ENCODE data around the gene SFXN2.
A peak's percentile ranks its signal among the peaks of the same experiment; 100 is the strongest.
"Not testable (repeated sequence)": the region's sequence is repeated elsewhere in the genome, so short reads cannot be mapped to it uniquely, and the experiment has no call there.

Gene SFXN2

DNA sequence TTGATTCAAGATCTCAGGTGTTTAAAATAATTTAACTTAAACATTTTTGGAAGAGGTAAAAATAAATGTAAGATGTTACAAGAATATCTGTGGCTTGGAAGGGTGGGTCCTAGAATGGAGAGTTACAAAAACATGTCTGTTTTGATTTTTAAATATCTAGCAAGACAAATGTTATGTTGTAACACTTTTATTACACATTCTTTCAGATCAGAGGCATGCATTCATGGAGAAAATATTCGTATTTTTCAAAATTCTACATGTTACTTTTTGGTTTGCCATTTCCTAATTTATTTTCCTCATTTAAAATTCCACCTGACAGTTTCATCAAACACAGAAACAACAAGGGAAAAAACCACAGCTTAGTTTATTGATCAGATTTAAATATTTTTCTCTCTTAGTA, 39.3 kb downstream of the SFXN2 start:
- no peak for DNase-seq (ENCODE audit: low spot score)

DNA sequence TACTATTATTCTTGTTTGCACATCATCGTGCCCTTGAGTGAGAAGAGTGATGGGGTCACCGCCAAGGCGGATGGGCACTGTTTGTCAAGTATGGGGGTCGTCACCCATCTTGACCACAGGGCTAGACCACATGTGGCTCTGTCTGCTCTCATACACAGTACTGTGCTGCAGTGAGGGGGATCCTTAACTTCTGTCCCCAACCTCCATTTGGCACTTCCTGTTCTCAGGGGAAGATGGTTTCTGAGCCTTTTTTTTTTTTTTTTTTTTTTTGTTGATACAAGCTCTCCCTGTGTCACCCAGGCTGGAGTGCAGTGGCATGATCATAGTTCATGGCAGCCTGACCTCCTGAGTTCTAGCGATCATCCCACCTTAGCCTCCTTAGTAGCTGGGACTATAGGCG, 42.9 kb downstream of the SFXN2 start:
- no peak for DNase-seq (ENCODE audit: low spot score)

DNA sequence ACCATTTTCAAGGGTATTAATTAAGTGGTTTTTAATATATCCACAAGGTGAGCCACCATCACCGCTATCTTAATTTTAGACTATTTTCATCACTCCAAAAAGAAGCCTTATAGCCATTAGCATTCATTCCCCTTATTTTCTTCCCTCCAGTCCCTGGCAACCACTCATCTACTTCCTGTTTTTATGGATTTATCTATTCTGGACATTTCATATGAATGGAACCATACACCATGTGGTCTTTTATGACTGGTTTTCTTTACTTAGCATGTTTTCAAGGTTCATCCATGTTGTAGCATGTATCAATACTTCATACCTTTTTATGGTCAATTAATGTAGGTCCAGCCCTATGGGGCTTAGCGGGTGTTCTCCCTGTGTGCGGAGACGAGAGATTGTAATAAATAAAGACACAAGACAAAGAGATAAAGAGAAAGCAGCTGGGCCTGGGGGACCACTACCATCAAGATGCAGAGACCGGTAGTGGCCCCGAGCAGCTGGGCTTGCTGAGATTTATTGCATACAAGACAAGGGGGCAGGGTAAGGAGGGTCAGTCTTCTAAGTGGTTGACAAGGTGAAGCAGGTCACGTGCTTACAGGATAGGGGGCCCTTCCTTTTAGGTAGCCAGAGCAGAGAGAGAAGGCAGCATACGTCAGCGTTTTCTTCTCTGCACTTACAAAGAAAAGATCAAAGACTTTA, 44.0 kb downstream of the SFXN2 start:
- no peak for DNase-seq (ENCODE audit: low spot score)

DNA sequence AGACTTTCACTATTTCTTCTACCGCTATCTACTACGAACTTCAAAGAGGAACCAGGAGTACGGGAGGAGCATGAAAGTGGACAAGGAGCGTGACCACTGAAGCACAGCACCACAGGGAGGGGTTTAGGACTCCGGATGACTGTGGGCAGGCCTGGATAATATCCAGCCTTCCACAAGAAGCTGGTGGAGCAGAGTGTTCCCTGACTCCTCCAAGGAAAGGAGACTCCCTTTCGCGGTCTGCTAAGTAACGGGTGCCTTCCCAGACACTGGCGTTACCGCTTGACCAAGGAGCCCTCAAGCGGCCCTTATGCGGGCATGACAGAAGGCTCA, 44.5 kb downstream of the SFXN2 start:
- DNase-seq (ENCODE audit: low spot score): not testable (repeated sequence)

DNA sequence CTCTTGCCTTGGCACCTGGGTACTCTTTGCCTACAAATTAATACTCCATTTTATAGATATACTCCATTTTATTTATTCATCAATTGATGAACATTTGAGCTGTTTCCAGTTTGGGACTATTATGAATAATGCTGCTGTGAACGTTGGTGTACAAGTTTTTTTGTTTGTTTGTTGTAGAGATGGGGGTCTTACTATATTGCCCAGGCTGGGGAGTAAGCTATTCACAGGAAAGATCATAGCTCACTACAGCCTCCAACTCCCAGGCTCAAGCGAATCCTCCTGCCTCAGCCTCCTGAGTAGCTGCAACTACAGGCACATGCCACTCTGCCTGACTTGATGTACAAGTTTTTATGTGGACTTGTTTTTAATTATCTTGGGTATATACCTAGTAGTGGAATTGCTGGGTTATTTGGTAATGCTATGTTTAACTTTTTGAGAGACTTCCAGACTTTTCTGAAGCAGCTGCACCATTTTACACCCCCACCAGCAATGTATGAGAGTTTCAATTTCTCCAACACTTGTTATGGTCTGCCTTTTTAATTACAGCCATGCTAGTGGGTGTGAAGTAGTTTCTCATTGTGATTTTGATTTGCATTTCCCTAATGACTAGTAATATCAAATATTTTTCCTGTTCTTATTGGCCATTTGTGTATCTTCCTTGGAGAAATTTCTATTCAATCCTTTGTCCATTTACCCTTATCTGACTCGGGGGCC, 45.2 kb downstream of the SFXN2 start:
- DNase-seq (ENCODE audit: low spot score): no peak

DNA sequence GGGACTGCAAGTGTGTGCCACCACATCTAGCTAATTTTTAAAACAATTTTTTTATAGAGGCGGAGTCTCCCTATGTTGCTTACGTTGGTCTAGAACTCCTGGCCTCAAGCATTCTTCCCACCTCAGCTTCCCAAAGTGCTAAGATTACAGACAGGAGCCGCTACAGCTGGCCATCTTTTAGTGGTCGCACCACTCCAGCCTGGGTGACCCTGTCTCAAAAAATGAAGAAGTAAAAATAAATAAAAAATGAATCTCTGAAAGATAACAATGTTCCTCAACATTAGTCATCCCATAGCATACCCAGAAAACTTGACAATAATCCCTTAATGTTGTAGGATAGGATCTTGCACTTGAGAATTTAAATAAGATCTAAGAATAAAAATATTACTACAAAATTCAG, 47.5 kb downstream of the SFXN2 start:
- no peak for DNase-seq (ENCODE audit: low spot score)

DNA sequence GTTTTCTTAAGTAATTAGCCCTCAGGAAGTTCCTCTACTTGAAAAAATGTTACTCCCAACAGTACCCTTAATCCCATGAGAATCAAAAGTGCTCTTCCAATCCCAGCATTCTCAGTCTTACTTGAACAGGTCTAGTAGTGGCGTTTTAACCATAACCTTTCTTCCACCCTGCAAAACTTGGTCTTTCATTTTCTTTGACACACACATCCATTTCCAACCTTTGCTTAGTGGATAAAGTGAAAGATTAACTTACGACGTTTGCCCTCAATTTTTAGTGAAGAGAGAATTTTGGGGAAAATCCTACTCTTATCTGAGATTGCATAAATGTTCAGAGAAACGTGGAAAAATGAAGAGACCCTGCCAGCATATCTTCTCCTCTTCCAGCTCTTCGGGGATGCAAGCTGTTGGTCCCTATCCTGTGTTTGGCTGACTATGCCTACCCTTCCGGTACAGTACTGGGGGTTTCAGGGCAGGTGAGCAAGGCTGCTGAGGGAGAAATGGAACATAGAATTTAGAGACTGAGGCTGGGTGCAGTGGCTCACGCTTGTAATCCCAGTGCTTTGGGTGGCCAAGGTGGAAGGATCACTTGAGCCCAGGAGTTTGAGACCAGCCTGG, 48.1 kb downstream of the SFXN2 start:
- no peak for DNase-seq (ENCODE audit: low spot score)

DNA sequence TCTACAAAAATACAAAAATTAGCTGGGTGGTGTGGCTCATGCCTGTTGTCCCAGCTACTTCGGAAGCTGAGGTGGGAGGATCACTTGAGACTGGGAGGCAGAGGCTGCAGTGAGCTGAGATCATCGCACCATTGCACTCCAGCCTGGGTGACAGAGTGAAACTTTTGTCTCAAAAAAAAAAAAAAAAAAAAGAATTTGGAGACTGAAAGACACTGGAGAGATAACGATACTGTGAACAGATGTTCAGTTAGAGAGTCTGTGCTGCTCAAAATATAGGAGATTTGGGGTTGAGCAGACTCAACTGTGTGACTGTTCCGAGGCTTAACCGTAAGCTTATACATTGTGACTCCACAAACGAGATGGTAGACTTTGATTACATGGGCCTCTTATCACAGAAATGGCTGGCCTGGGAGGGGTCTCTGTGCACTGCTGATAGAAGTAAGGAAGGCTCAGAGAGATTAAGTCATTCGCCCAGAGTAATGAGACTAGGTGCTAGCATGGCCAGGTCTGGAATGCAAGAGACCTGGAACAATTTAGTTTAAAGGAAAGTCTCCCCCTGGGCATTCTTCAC, 48.7 kb downstream of the SFXN2 start:
- DNase-seq (ENCODE audit: low spot score): no peak

DNA sequence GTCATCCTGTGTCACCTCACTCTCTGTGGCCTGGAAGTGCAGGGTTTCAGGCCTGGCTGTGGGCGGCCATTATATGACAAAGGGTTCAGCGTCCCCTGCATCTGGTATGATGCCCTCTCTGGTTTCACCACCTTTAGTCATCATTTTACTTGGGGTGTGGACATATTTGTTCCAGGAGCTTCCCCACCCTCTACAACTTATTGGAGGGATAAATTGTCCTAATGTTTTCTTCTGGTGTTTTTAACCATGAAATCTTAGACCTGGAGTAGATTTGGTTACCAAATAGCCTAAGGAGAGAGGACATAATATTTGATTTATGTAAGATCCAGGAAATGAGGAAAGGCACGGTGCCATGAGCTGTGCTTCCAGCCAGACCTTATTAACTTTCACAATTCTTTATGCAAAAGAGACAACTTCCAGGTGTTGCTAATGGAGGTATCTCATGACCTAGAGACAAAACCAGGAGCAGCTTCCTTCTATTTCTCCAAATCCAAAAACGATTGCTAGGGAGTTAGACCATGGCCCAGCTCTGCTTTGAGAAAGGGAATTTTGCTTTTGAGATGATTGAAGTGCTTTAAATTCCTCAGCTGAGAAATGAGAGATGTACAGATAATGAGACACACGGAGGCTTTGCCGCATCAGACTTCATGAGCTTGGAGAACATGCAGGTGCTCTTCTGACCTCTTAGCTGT, 50.2 kb downstream of the SFXN2 start:
- DNase-seq (ENCODE audit: low spot score): no peak

DNA sequence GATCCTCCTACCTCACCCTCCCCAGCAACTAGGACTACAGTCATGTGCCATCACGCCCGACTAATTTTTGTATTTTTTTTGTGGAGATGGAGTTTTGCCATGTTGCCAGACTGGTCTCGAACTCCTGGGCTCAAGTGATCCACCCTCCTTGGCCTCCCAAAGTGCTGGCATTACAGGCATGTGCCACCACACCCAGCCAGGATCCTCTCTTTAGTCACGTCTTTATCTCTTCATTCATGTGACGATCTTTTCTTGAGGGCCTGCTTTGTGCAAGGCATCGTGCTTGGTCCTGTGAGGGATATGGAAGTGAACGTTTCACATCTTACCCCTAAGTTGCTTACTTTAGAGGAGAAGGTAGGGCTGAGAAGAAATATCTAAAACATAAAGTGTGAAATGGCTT, 50.9 kb downstream of the SFXN2 start:
- no peak for DNase-seq (ENCODE audit: low spot score)

DNA sequence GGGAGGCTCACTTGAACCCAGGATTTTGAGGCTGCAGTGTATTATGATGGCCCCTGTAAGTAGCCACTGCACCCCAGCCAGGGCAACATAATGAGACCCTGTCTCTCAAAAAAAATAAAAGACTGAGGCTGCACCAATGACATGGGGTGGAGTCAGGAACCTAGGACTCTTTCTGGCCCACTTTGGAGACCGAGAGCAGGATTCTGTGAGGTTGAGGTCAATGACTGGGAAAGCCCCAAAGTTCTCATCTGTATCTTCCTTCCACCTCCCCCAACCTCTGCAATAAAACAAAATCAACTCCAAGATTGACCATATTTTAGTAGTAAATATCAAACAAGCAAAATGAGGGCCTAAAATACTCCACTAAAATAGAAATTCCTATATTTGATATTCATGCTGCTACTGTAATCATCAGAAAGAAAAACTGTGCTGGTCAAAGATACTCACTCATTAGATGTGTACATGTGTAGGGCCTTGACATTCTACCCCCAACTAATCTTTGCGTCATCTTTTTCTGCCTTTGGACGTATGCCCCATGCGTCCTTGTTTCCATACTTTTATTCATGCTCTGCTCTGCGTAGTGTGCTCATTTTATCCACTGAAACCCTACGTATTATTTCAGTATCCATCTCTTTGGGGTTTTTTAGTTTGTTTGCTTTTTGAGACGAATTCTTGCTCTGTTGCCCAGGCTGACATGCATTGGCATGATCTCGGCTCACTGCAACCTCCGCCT, 53.2 kb downstream of the SFXN2 start:
- DNase-seq (ENCODE audit: low spot score): no peak

DNA sequence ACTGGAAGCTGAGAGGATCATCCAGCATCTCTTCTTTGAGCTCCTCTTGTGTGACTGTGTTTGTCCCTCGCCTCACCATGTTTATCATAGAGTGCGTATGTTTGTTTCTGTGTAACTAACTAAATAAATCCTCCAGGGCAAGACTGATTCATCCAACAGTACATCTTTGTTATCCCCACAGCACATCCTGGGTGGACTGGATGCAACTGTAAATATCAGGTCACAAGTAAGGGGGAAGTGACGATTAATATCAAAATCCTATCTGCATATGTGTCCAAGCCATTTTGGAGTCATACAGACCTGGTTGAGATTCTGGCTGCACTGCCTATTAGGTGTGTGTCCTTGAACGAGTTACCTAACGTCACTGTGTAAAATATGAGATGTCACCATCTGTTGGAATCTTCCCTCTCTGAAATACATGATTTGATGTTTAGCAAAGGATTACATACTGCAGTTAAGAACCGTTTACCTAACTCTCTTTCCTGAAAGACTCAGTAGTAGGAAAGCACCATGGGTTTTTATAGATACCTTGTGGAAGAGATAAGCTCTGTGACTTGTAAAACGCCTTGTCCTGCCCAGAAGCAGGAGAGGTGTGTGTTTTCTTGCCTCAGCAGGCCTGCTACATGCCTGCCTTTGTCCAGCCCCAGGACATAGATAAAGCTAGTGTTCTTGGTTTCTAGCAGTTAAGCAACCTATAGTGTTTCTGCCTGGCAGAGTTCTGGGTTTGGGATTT, 55.1 kb downstream of the SFXN2 start:
- DNase-seq (ENCODE audit: low spot score): no peak

DNA sequence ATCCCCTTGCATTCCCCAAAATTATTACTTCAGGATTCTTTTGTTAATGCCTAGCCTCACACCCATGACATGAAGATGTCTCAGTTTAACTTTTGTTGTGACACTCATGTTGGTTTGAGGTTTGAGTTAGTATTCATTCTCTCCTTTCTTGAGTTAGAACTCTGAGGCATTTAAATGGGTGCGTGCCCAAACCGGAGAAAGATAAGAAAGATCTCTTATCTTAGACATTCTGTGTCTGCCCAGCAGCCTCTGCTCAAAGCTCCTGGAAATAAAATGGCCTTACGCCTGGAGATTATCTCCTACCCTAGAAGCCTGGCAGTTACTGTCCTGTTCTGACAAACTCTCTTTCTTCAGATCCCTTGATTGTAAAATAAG, 55.7 kb downstream of the SFXN2 start:
- no peak for DNase-seq (ENCODE audit: low spot score)

DNA sequence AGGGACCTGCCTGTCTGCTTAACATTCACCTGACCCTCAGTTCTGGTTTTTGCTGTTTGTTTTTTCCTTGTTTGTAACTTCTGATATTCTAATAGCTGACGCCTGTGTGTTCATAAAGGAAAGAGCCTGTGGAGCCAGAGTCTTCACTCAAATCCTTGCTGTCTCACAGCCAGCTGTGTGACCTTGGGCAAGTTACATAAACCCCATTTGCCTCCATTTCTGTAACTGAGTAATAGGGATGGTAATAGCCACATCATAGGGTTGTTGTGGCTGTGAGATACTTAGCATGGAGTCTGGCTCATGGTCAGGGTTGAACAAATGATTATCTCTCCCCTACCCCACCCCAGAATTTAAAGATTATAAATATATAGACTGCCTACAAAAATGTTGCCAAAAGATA, 56.4 kb downstream of the SFXN2 start:
- no peak for DNase-seq (ENCODE audit: low spot score)

DNA sequence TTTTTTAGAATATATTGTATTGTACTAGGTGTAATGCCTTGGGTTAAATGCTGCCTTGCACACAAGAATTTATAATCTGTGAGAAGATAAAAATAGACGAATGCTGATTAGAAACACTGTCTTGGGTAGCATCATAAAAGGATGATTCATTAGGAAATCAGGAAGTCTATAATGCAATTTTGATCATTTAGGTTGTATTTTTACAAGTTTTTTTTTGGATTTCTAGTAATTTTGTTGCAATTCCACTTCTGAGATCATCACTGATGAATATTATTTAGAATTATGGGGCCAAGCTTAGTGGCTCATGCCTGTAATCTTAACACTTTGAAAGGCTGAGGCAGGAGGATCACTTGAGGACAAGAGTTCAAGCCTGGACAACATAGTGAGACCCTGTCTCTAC, 58.9 kb downstream of the SFXN2 start:
- DNase-seq (ENCODE audit: low spot score): no peak

DNA sequence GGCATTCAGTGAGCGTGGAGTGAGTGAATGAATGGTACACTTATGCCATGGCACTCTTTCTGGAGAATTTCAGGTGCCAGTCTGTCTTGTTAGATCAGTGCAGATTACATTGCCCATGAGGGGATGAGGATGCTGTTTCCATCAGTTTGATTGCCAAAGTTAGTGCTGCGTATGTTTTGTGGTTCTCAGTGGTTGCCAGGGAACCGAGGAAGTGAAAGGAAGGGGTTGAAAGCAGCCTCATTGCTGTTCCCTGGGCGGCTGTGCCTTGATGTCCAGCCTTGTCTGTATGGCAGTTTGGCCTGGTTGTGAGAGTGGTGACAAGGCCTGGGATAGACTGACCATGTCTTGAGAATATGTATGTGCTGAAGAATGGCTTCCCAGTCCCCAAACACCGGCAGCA, 59.5 kb downstream of the SFXN2 start:
- DNase-seq (ENCODE audit: low spot score): no peak

DNA sequence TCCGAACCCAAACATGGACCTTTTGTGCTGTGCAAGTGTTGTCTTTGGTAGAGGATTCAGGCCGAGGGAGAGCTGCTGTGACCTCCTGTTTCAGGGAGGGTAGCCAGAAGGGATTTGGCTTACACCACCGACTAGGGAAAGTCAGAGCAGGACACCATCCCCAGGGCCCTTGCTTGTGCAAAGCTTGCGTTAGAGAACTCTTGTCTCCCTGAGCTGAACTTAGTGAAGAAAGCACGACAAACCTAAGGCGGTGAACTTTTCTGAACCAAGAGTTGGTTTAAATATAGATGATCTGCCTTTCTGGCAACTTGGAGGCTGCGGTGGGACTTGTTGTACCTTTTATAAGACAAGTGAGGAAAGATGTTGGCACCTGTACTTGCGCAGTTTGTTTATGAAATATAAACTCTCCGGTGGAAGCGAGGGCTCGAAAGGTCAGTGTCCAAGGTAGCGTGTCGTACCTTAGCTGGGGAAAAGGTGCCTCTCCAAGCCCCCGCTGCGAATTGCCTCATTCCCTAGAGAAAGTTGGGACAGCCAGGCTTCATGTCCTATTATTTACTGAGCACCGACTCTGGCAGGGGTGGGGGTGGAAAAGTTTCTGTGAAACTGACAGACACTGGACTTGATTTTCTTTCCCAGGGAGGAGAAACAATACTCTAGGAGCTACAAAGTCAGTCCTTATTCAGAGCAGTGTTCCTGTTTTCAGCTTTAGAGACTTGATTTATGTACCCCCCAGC, 60.9 kb downstream of the SFXN2 start:
- DNase-seq (ENCODE audit: low spot score): no peak

DNA sequence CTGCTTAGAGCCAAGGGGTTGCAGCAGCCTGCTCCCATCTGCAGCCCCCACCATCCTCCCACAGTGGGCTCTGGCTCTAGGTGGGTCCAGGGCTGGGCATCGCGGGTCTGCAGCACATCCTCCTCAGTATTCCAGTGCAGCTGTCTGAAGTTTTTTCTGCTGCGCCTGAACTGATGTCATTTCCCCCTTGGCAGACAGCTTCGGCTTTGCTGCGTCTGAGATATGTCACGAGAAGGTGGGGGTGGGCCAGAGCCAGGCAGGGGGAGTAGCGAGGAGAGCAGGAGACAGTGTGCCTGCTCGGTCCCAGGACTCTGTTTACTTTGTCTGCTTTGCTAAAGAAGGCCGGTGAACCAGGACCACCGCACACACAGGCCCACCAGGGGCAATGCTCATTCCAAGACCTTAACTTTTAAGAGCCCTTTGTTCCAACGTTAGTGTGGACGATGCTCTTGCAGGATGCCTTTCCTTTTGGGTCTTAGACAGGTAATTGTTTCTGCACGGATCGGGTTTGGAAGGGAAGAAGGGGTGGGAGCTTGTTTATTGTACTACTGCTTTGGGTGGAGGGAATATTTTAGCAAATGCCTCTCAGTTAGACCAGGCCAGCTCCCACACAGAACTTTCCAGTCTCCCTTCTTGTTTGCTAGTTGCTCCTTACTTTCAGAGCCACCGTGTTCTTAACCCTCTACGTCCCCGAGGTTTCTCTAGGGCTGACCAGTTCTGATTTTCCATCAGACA, 61.7 kb downstream of the SFXN2 start:
- DNase-seq (ENCODE audit: low spot score): no peak

DNA sequence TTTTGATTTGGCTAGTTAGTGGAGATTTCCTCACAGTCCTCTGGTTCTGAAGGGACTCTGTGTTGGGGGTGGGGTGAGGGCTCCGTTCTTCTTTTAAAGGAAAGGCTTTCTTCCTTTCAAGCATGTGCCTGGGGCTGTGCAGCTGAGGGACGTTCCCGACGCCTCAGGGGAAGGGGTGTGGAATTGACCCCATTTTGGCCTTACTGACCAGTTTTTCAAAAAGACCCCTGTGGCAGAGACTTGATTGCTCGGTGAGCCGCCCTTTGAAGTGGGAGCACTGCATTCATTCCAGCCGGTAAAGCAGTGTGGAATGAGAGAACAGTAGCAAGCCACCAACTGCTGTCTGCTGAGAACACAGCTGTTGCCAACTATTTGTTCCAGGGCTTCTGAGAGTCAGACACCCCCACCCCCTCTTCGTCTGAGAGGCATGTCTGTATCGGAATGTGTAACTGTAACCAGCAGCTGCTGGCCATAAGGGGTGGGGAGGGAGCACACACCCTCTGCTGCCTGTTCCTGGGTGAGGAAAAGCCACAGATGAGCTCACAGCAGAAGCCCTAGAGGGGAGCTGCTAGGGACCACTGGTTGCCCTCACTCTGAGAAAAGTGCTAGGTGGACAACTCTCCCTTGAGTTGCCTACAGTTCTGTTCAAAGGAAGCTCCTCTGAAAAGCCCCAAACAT, 62.5 kb downstream of the SFXN2 start:
- DNase-seq (ENCODE audit: low spot score): peak; percentile 56
